GM19099 (cell line): ENCODE data around the gene CTXND1.

Experiments used
- POLR2A ChIP-seq: IDR thresholded peaks from 3 replicates; pipeline ENCODE4 v1.6.1; 2011; ENCODE audit warnings: low read depth; ENCODE audit not compliant: insufficient read length; ENCODE audit errors: extremely low read depth

The CTXND1 gene

GRCh38 chr15:80266113-80266512, 14.1 kb upstream of the CTXND1 start:
- no peak for TF ChIP-seq POLR2A

DNA sequence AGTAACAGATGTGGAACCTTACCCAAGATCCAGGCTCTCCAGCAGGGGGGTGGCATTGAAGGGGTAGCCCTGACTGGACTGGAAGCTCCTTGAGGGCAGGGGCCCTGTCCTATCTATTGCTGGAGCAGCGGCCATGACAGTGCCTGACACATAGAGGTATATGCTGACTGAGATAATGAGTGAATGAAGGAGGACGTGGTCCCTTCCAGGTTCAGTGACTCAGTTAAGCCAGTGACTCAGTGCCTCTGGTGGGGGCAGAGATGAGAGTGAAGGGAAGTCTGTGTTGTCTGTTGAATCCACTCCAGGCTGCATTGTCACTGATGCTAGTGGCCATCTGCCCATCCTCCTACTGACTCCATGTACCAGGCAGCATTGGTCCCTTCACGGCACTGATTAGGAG, 13.0 kb upstream of the CTXND1 start:
- no peak for TF ChIP-seq POLR2A

- TF ChIP-seq POLR2A: no peak
Measured at GRCh38 chr15:80264031-80264430, 12.0 kb upstream of the CTXND1 start.

DNA sequence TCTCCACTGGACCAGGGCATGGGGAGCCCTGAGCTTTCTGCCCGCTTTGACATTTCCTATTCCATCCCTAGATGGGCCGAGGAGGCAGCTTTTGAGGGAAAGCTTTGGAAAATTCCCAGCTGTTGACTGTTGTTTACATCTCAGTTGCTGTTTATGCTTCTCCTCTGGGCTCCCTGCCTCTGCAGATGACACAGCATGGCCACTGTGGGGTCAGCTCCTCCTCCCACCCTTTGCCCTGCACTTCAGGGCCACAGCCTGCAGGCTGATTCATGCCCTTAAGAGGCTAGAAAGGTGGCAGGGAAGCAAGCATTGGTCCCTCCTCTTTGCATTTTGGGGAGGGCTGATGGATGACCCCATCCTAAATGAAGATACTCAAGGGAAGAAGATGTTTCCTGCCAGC, 8.5 kb upstream of the CTXND1 start:
- no peak for TF ChIP-seq POLR2A

GRCh38 chr15:80259942-80260510, 8.0 kb upstream of the CTXND1 start:
- TF ChIP-seq POLR2A: no peak

DNA sequence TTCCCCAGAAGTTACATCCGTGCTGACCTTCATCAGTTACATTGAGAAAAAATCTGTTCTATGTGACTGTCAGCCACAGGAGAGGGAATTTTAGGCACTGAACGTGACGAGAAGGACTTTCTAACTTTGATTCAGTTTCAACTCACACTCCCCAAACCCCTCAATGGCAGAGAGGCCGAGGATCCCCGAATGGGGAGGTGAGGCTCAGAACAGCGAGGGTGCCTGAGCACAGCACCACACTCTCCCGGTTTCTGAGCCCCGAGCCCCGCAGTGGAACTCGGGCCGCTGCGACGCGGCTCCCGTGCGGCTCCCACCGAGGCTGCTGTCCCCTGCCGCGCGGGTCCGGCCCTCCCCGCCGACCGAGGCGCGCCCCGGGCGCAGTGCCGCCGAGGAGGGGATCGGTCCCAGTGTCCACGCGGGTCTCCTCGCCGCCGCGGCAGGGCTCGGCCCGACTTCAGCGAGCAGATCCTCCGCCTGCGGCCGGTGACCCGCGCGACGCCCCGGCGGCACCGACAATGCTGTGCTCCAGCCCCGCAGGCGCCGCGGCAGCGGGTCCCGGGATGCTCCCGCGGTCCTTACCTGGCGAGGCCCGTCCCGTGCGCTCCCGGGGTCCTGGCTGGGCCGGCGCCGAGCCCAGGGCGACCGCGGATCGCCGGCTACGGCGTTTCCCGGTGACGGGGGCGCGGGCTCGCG, 439 bp downstream of the CTXND1 start:
- no peak for TF ChIP-seq POLR2A

DNA sequence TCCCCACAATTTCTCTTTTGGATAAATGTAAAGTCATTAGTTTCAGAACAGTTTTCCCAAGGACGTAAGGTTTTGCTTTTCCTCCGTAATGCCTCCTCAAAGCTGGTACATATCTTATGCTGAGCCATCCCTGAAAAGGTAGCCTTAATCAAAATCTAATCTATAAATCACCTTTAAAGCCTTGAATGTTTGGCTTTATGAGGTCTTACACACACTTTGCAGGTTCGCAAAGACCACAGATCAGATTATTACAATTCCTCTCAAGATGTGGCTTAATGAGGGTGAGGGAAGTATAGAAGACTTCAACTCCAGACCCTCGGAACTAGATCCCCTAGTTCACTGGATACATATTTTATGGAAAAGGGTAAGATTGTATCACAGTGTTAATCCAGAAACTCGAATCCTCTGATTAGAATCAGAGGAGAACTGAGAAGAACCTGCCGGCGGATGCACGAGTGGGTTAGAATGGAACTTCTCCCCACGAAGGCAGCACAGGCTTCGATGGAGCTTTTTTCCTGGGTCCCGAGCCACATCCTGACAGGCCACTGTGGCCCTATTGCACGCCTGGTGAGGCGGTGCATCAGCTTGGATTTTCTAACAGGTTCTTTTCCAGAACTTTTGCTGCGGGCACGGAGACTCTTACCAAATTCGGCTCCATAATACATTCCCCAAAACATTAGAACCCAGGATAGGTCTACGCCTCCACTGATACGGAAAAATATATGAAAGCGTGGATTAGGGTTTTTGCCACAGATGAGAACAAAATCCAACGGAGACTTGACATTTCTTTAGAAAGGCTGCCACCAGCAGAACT, 1.2 kb downstream of the CTXND1 start:
- TF ChIP-seq POLR2A: no peak

DNA sequence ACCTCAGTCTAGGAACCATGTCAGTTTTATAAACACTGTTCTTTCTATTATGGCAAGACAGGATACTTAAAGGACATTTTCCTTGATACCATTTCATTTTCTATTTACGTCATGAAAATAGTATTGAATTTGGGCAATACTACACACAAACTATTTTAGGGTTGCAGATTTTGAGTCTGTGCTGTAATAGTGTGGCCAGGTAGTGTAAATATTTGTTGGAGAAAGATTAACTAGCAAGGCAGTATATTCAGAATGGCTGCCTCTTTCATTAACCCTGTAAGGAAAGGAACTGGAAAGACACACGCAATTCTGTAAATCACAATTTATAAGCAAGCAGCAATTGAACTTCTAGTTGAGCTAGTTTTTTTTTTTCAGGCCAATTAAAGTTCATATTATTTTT, 2.0 kb downstream of the CTXND1 start:
- no peak for TF ChIP-seq POLR2A

- no peak for TF ChIP-seq POLR2A
Measured at GRCh38 chr15:80247320-80247719, 4.7 kb downstream of the CTXND1 start.

- no peak for TF ChIP-seq POLR2A
Measured at GRCh38 chr15:80246425-80246894, 5.6 kb downstream of the CTXND1 start.

- no peak for TF ChIP-seq POLR2A
Measured at GRCh38 chr15:80242802-80243201, 9.2 kb downstream of the CTXND1 start.

GRCh38 chr15:80242132-80242769, 9.8 kb downstream of the CTXND1 start:
- no peak for TF ChIP-seq POLR2A

DNA sequence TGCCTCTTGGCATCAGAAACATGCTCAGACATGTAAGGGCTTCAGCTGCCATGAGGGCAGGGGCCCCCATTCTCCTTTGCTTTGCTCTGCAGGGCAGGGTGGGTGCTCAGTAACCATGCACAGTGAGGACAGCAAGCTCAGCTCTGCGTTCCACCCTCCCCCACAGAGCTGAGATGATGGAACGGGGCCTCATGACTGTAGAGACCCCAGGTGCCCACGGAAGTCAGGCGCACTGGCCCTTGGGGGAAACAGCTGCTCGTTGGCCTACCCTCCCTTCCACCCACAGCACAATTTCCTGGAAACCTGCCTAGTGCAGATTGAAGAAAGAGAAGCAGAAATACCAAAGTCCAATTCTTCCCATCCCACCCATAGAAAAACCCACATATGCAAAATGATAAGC, 10.5 kb downstream of the CTXND1 start:
- TF ChIP-seq POLR2A: no peak

DNA sequence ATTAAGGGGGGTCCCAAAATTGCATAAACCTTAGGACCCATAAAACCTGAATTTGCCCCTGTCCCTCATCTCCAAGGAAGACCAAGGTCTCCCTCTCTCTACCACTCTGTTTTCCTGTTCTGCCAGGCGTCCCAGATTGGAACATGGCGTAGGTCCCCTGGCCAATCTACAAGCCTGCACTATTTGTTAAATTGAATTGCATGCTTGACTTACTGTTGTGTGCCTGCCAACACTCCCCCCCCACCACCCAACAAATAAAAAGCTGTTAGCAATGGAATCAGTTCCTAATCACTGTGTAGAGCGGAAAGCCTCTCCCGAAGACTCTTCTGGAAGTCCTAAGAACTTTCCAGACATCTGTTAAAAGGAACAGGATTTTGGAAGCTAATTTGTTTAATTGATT, 11.7 kb downstream of the CTXND1 start:
- TF ChIP-seq POLR2A: no peak

- TF ChIP-seq POLR2A: no peak
Measured at GRCh38 chr15:80234883-80235282, 17.1 kb downstream of the CTXND1 start.
